AG04450 (cell line): ENCODE measurements around the gene UBE2L3. TPM values are rescaled to one million over a fixed set of nuclear protein-coding genes. Genes with fewer than 3 reads are reported as not detected.
"Not testable (repeated sequence)": the region's sequence is repeated elsewhere in the genome, so short reads cannot be mapped to it uniquely, and the experiment has no call there.

Source experiments
- CTCF ChIA-PET: fragments of 300-600, 350-600 bp; formaldehyde crosslinking; extraction: SDS; loops from one replicate; lab custom pipeline; 2022; ENCODE audit warnings: antibody characterized with exemption, inconsistent platforms; lab: Charles Lee
- POLR2A ChIA-PET: fragments of 350-600 bp; formaldehyde crosslinking; extraction: SDS; loops from one replicate; lab custom pipeline; 2021; ENCODE audit warnings: antibody characterized with exemption, inconsistent platforms; lab: Yijun Ruan, JAX
- DNase-seq: peaks from one replicate; pipeline ENCODE4 v3.0.0-alpha.2; 2011; ENCODE audit warnings: low read depth, low spot score
- H3K27ac ChIP-seq: one replicate; pipeline ENCODE4 v1.5.1; 2012; ENCODE audit warnings: low read depth, low read length, control low read depth
- H3K27me3 ChIP-seq: one replicate; pipeline ENCODE4 v1.6.0; 2012; ENCODE audit warnings: low read length; ENCODE audit not compliant: control insufficient read depth, insufficient read depth
- H3K4me3 ChIP-seq: 2 replicates; pipeline ENCODE4 v1.5.1; 2011; ENCODE audit warnings: mild to moderate bottlenecking, low read depth, low read length, control low read depth
- H3K9me3 ChIP-seq: 2 replicates; pipeline ENCODE4 v1.5.1; 2012; ENCODE audit warnings: low read length; ENCODE audit not compliant: control insufficient read depth, insufficient read depth
- polyA plus RNA-seq: library from polyadenylated mRNA; depleted of rRNA; stranded (reverse); fragments of >200 nt; gene quantifications from 2 replicates; pipeline ENCODE4 v1.2.3, GENCODE V29; 2011
- TF ChIP-seq, protein P1 (sequence below): IDR thresholded peaks from 2 replicates; pipeline ENCODE4 v1.5.1; 2011; ENCODE audit warnings: low read depth, low read length, control low read depth, inconsistent platforms

The UBE2L3 gene
- polyA plus RNA-seq, 1 experiment = 77.2 TPM

DNA sequence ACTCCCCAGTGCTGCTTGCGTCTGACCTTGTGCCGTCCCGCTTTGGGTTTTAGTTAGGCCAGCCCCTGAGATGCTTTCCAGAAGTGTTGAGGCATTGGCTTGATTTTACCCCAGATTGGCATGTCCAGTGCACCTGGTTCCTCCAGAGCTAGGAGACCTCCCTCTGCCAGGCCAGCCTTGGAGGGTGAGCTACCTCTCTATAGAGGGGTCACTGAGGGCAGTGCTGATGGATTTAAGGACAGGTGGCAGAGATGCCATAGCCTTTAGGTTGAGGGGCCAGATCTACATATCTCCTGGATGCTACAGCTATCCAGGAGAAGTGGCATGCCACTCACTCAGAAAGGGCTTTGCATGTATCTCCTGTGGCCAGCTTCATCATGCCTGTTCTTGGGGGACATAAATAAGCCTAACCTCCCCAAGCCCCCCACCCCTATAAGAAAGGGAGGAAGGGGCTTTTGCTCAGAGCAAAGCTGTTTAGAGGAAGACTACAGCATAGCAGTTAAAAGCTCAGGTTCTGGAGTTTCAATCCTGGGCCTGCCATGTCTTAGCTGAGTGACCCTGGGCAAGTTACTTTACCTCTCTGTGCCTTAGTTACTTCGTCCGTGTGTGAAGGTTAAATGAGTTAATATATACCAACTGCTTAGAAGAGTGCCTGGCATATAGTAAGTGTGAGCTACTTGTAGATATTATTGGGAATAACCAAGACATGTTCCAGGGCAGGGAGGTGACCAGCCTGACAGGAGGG lies 6.4 kb downstream of the UBE2L3 start:
- no peak overlapping the region for H3K27ac ChIP-seq

DNA sequence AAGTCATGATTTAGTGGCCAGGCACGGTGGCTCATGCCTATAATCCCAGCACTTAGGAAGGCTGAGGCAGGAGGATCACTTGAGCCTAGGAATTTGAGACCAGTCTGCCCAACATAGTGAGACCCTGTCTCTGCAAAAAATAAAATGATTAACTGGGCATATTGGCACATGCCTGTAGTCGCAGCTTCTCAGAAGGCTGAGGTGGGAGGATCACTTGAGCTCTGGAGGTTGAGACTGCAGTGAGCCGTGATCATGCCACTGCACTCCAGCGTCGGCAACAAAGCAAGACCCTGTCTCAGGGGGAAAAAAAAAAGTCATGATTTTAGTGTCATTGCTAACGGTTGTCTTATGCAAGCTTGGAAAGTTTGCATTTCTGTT lies 11.9 kb downstream of the UBE2L3 start:
- Histone ChIP-seq H3K27me3 (no peaks in the 10 kb centered on the region), H3K27ac (peak overlapping the region; percentile 39), H3K9me3 (no peaks in the 10 kb centered on the region), H3K4me3 (no peak overlapping the region)
- DNase-seq = no peak
- ChIA-PET CTCF (no interaction called here), POLR2A (interaction anchor here (0.8 kb wide), 1 partner anchor 10 kb away, joined by 4 read pairs; no protein-coding TSS in a partner anchor)
- TF ChIP-seq, protein P1, sequence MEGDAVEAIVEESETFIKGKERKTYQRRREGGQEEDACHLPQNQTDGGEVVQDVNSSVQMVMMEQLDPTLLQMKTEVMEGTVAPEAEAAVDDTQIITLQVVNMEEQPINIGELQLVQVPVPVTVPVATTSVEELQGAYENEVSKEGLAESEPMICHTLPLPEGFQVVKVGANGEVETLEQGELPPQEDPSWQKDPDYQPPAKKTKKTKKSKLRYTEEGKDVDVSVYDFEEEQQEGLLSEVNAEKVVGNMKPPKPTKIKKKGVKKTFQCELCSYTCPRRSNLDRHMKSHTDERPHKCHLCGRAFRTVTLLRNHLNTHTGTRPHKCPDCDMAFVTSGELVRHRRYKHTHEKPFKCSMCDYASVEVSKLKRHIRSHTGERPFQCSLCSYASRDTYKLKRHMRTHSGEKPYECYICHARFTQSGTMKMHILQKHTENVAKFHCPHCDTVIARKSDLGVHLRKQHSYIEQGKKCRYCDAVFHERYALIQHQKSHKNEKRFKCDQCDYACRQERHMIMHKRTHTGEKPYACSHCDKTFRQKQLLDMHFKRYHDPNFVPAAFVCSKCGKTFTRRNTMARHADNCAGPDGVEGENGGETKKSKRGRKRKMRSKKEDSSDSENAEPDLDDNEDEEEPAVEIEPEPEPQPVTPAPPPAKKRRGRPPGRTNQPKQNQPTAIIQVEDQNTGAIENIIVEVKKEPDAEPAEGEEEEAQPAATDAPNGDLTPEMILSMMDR = no peak

More for the DNA sequence above, 6.4 kb downstream of the UBE2L3 start:
- ChIA-PET POLR2A (interaction anchor here (1.2 kb wide), 1 partner anchor 18 kb away, joined by 6 read pairs; no protein-coding TSS in a partner anchor), CTCF (interaction anchor here (1.0 kb wide), 1 partner anchor 73 kb away, joined by 3 read pairs; no protein-coding TSS in a partner anchor)
- DNase-seq = no peak
- no peaks in the 10 kb centered on the region for H3K9me3 ChIP-seq
- no peak overlapping the region for H3K4me3 ChIP-seq
- TF ChIP-seq, protein P1 = no peak
- H3K27me3 ChIP-seq = no peaks in the 10 kb centered on the region

DNA sequence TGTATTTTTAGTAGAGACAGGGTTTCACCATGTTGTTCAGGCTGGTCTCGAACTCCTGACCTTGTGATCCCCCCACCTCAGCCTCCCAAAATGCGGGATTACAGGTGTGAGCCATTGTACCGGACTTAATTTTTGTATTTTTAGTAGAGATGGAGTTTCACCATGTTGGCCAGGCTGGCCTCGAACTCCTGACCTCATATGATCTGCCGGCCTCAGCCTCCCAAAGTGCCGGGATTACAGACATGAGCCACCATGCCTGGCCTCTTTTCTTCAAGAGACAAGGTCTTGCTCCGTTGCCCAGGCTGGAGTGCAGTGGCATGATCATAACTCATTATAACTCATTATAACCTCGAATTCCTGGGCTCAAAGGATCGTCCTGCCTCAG lies 13.1 kb downstream of the UBE2L3 start:
- H3K9me3 ChIP-seq, DNase-seq, H3K4me3 ChIP-seq, H3K27ac ChIP-seq, H3K27me3 ChIP-seq, POLR2A ChIA-PET: not testable (repeated sequence)
- CTCF ChIA-PET = interaction anchor here (2.0 kb wide), 1 partner anchor 61 kb away, joined by 4 read pairs; the partner anchor contains the start of gene SDF2L1

DNA sequence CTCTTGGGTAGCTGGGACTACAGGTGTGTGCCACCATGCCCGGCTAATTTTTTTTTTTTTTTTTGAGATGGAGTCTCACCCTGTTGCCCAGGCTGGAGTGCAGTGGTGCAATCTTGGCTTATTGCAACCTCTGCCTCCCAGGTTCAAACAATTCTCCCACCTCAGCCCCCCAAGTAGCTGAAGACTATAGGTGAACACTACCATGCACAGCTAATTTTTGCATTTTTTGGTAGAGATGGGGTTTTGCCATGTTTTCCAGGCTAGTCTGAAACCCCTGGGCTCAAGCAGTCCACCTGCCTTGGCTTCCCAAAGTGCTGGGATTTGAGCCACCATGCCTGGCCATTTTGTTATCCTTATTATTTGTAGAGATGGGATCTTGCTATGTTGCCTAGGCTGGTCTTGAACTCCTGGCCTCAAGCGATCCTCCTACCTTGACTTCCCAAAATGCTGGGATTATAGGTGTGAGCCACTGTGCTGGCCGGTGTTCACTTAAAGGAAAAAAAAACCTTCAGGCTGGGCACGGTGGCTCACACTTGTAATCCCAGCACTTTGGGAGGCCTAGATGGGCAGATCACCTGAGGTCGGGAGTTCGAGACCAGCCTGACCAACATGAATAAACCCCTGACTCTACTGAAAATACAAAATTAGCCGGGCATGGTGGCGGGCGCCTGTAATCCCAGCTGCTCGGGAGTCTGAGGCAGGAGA lies 13.6 kb downstream of the UBE2L3 start:
- H3K4me3 ChIP-seq, H3K27ac ChIP-seq, DNase-seq, POLR2A ChIA-PET, H3K9me3 ChIP-seq, H3K27me3 ChIP-seq: not testable (repeated sequence)
- CTCF ChIA-PET = interaction anchor here (2.0 kb wide), 1 partner anchor 60 kb away, joined by 4 read pairs; the partner anchor contains the start of gene SDF2L1

DNA sequence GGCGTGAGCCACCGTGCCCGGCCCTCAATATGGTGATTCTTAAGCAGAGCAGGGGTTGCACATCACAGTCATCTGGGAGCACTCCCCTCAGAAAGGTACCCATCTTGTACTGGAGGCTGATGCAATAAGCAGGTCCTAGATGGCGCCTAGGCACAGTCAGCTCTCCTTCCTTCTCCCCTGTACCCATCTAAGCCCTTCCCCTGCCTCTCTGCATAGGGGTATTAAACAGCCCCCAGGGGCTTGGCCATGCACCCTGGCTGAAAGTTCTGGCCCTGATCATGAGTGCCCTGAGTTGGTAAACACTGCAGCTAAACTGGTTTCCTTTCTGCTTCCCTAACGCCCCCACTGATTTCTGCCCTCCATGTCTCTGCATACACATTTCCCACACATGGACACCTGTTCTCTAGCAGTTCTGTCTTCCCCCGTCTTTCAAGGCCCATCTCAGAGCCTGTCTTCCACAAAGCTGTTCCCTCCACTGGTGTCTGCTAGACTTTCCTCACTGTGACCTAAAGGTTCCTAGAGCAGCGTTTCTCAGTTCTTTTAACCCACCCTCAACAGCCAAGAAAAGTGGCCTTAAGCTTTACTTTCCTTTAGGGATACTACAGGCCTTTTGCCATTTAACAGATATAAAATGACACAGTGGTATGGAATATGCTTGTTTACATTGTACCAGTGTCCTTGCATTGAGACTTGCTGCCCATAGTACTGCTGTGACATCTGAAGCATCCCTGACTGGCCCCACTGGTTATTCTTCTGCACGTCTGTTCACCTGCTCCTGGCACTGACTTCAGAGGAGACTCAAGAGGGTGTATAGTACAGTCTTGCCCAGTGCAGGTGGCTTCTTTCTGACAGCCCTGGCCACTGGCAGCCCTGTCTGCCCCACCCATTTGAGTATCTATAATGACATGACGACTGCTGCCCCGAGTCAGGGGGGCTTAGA lies 15.6 kb downstream of the UBE2L3 start:
- CTCF ChIA-PET = no interaction called here
- H3K9me3 ChIP-seq = no peaks in the 10 kb centered on the region
- TF ChIP-seq, protein P1 = no peak
- no peak overlapping the region for H3K4me3 ChIP-seq
- no peaks in the 10 kb centered on the region for H3K27me3 ChIP-seq
- no peak for DNase-seq
- POLR2A ChIA-PET = no interaction called here
- no peak overlapping the region for H3K27ac ChIP-seq
